LNCaP clone FGC (cell line): ENCODE measurements around the gene ADGRG3.
"Not testable (repeated sequence)": the region's sequence is repeated elsewhere in the genome, so short reads cannot be mapped to it uniquely, and the experiment has no call there.

Source experiments
- DNase-seq: peaks from one replicate; pipeline ENCODE4 v3.0.0-alpha.2; 2011; ENCODE audit warnings: low read depth
- H3K4me3 ChIP-seq: 2 replicates; pipeline ENCODE4 v1.5.1; 2011; ENCODE audit warnings: mild to moderate bottlenecking, low read depth, low read length, control low read depth
- TF ChIP-seq, protein P1 (sequence below): IDR thresholded peaks from 2 replicates; pipeline ENCODE4 v1.5.1; 2012; ENCODE audit warnings: mild to moderate bottlenecking; ENCODE audit not compliant: control insufficient read depth, insufficient read depth; ENCODE audit errors: extremely low read depth

Gene ADGRG3

DNA sequence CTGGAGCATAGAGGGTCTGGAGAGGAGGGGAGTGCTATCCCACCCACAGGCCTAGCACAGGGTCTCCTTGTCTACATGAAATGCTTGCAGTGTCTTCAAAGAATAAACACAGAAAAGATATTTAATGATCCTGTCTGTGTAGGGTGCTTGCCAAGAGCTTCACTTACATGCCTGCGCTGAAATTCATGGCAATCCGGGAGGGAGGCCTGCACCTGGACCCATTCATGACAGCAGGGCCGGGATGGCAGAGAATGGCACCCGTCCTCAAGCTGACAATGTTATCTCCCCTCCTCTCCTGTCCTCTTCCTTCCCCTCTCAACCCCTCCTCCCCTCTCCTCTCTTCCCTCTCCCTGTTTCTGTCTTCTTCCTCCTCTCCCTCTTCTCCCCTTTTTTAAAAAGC lies 2.1 kb downstream of the ADGRG3 start:
- TF ChIP-seq, protein P1, sequence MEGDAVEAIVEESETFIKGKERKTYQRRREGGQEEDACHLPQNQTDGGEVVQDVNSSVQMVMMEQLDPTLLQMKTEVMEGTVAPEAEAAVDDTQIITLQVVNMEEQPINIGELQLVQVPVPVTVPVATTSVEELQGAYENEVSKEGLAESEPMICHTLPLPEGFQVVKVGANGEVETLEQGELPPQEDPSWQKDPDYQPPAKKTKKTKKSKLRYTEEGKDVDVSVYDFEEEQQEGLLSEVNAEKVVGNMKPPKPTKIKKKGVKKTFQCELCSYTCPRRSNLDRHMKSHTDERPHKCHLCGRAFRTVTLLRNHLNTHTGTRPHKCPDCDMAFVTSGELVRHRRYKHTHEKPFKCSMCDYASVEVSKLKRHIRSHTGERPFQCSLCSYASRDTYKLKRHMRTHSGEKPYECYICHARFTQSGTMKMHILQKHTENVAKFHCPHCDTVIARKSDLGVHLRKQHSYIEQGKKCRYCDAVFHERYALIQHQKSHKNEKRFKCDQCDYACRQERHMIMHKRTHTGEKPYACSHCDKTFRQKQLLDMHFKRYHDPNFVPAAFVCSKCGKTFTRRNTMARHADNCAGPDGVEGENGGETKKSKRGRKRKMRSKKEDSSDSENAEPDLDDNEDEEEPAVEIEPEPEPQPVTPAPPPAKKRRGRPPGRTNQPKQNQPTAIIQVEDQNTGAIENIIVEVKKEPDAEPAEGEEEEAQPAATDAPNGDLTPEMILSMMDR, result no peak
- no peak for DNase-seq
- no peak overlapping the region for H3K4me3 ChIP-seq

DNA sequence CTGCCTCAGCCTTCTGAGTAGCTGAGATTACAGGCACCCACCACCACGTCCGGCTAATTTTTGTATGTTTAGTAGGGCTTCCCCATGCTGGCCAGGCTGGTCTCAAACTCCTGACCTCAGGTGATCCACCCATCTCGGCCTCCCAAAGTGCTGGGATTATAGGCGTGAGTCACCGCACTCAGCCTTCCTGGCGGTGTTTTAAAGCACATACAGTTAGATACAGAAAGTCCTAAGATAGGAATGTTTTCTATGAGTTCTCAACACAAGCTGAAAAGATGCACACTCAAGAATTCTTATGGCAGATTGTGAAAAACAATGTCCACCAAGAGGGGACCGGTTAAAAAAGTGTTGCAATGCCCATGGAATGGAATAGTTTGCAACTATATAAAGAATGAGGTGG lies 3.3 kb downstream of the ADGRG3 start:
- not testable (repeated sequence) for DNase-seq, H3K4me3 ChIP-seq

DNA sequence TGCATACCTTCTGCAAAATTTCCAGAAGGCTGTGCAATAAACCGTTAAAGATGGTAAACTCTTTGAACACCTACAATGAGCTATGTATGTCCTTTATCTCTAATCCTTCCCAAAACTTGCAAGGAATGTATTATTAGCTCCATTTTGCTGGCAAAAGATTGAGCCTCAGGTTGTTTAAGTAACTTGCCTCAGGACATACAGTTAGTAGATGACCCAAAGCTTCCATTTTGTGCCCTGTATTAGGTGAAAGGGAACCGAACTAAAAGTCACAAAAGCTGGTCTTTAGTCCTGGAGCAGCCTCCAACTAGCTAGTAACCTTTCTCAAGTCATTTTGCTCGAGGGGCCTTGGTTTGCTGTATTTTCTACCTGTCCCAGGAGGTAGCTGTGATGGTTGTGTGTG lies 4.3 kb downstream of the ADGRG3 start:
- no peak overlapping the region for H3K4me3 ChIP-seq
- no peak for DNase-seq
- TF ChIP-seq, protein P1, result no peak

DNA sequence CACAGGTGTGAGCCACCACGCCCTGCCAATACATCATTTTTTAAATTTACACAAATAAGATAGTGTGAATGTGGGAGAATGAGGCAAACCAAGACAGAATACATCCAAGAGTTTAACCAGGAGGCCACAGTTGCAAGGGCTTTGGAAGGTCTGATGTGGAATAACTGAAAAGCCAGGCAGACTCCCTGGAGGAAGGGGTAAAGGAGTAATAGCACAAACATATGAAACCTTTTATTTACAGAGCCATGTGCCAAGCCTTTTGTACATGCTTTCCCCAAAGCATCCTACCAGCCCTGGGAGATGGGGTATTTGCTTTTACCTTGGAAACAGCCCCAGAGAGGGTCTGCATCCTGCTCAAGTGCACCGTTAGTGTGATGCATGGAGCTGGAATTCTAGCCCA lies 4.7 kb downstream of the ADGRG3 start:
- H3K4me3 ChIP-seq, result no peak overlapping the region
- no peak for DNase-seq
- TF ChIP-seq, protein P1, result no peak

DNA sequence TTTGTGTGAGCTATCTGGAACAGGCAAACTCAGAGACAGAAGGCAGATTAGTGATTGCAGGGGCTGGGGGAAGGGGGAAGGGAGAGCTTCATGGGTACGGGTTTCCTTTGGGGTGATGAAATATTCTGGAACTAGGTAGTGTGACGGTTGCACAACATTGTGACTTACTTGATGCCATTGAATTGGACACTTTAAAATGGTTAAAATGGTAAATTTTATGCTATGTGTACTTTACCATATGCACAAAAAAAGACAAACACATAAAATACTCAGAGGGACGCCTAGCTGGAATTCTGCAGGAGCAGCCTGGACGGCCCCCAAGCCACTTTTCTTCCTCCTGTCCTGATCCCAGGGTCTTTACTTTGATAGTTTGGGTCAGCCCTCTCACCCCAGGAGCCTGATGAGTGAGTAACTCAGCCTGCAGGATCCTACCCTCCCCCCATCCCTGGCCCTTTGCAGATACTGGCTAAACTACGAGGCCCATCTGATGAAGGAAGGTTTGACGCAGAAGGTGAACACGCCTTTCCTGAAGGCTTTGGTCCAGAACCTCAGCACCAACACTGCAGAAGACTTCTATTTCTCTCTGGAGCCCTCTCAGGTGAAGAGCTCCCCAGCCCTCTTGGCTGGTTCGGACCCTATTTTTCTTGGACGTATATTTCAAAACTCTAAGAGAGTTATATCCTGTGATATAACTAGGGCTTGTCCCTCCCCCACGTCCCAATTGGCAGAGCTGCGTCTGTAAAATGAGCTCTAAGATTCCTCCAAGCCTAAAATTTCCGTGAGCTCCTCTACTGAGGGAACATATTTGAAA lies 7.8 kb downstream of the ADGRG3 start:
- no peak overlapping the region for H3K4me3 ChIP-seq
- DNase-seq, result no peak
- TF ChIP-seq, protein P1, result no peak

DNA sequence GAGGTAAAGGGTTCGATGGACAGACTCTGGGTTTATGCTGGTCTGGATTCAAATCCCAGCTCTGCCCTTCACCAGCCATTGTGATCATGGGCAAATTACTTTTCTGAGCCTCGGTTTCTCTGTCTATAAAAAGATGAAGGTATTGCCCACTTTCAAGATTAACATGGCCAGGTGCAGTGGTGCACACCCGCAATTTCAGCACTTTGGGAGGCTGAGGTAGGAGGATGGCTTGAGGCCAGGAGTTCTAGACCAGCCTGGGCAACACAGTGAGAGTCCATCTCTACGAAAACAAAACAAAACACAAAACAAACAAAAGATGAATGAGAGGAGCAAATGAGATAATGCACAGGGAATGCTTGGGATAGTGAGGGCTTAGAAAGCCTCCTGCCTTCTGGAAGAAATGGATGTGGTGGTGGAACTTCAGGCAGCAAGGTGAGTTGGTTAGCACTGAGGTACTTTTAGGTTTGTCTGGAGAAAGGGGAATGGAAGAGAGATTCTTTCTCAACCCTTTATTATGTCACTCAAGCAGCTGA lies 8.5 kb downstream of the ADGRG3 start:
- H3K4me3 ChIP-seq, result no peak overlapping the region
- DNase-seq, result no peak
- TF ChIP-seq, protein P1, result no peak

DNA sequence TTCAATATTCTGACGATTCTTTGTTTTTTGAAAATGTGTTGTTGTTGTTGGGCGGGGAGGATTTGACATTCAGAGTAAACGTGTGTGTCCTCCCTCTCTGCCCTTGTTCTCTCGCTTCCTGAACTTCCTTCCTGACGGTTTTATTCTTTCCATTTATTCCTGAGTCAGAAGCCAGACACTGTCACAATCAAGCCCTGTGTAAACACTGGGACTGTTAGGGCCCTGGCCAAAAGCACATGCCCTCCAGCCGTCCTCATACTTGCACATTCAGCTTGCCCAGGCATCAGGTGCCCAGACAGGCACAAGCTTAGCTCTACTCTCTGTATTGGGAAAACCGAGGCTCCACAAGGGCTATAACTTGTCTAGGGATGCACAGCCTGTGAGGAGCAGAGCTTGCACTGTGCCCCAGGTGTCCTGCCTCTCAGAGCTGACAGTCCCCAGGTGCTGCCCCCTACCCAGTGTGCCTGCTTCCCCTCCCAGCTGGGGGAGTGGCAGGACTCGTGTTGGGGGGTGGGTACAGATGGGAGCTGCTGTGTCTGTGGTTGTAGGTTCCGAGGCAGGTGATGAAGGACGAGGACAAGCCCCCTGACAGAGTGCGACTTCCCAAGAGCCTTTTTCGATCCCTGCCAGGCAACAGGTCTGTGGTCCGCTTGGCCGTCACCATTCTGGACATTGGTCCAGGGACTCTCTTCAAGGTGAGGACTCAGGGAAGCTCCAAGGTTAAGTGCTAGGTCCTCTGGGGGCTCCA lies 9.7 kb downstream of the ADGRG3 start:
- H3K4me3 ChIP-seq, result no peak overlapping the region
- TF ChIP-seq, protein P1, result no peak
- peak; percentile 45 for DNase-seq
